ENCODE results near the gene PATJ. TPM values are rescaled to one million over a fixed set of nuclear protein-coding genes. Genes with fewer than 3 reads are reported as not detected.

PATJ gene
- total and polyA plus RNA-seq, 2 of the 13 experiments (the other 11 are each of a cell fraction or from before 2014, with no cell fraction given): 6.2 to 16.8 TPM

GRCh38 chr1:61888808-61889207 is 146.5 kb downstream of the PATJ start:
- in situ Hi-C loops (cut with HindIII; ENCODE audit: extremely low pct_ligation_motif_present, low pct_unique_long_range_greater_than_20kb): no loop called here
- no TSS peak for BruUV-seq (replicated peaks)
- Histone ChIP-seq H3K27ac (ENCODE audit: extremely low read length, insufficient read depth, low read length) (no peak overlapping the region), H3K27me3 (ENCODE audit: control insufficient read depth in 1 of 2, insufficient read depth in 2 of 2, low read length in 2 of 2) (no peaks in the 10 kb centered on the region), H3K4me1 (ENCODE audit: insufficient read depth, low read length) (no peaks in the 10 kb centered on the region), H3K36me3 (replicated peaks in 1 of 2; ENCODE audit: control insufficient read depth in 1 of 2, insufficient read depth in 2 of 2, low read length in 2 of 2) (peaks cover 0 to 8% of the 10 kb centered on the region in 2 experiments; a peak in 2 of 5 replicates), H4K20me1 (ENCODE audit: insufficient read depth, low read length) (no peaks in the 10 kb centered on the region), H3K4me3 (replicated peaks in 1 of 3; ENCODE audit: insufficient read depth in 1 of 3, low read depth in 2 of 3, low read length in 3 of 3) (no peak overlapping the region), H2AFZ (ENCODE audit: low read length) (no peak overlapping the region), H3K9me3 (ENCODE audit: low read length) (no peaks in the 10 kb centered on the region), H3K9ac (ENCODE audit: insufficient read depth, low read depth, low read length) (no peak overlapping the region), H3K4me2 (ENCODE audit: low read depth, low read length) (no peak overlapping the region), H3K79me2 (ENCODE audit: insufficient read depth, low read length) (no peaks in the 10 kb centered on the region)
- no peak for FAIRE-seq
- no peak for ATAC-seq
- intact Hi-C loops (cut with micrococcal nuclease; ENCODE audit: unreplicated experiment): no loop called here
- CTCF ChIA-PET (ENCODE audit: low intra/inter-chr PET ratio, low total read pairs): no interaction called here
- POLR2A ChIA-PET: no interaction called here
- 95% methylated on average over 1 of the region's 1 CpG for WGBS (ENCODE audit: low lambda C conversion rate)
- DNase-seq (ENCODE audit: low spot score): no peak
- TF ChIP-seq ZNF576 (CRISPR knock-in tag; IDR thresholded peaks at IDR 0.05) (no peak), FUBP1 (CRISPR knock-in tag; IDR thresholded peaks at IDR 0.05; ENCODE audit: borderline replicate concordance) (no peak), ZNF34 (CRISPR knock-in tag; IDR thresholded peaks at IDR 0.05; ENCODE audit: borderline replicate concordance) (no peak), MLLT10 (CRISPR knock-in tag; IDR thresholded peaks at IDR 0.05) (no peak), TRAFD1 (CRISPR knock-in tag; IDR thresholded peaks at IDR 0.05; ENCODE audit: borderline replicate concordance) (no peak), TCF12 (IDR thresholded peaks at IDR 0.05) (no peak), TCF12 (CRISPR knock-in tag; IDR thresholded peaks at IDR 0.05) (no peak), AKNA (CRISPR knock-in tag; IDR thresholded peaks at IDR 0.05; ENCODE audit: borderline replicate concordance) (no peak), ZNF264 (CRISPR knock-in tag; IDR thresholded peaks at IDR 0.05) (no peak), ZNF121 (CRISPR knock-in tag; IDR thresholded peaks at IDR 0.05) (no peak), ZNF30 (CRISPR knock-in tag; IDR thresholded peaks at IDR 0.05) (no peak), PREB (CRISPR knock-in tag; IDR thresholded peaks at IDR 0.05) (no peak), GZF1 (CRISPR knock-in tag; IDR thresholded peaks at IDR 0.05) (no peak)
